RKO (cell line): ENCODE data around the gene RAPGEF1.

ENCODE experiments used
- DNase-seq: peaks from one replicate; pipeline ENCODE4 v3.0.0-alpha.2; 2016; ENCODE audit warnings: low spot score

RAPGEF1 gene

GRCh38 chr9:131704988-131705387 is 34.9 kb downstream of the RAPGEF1 start:
- no peak for DNase-seq

GRCh38 chr9:131704141-131704983 is 35.5 kb downstream of the RAPGEF1 start:
- no peak for DNase-seq

- no peak for DNase-seq
These were observed 36.2 kb downstream of the RAPGEF1 start for GRCh38 chr9:131703697-131704096.

- DNase-seq: no peak
These were observed 37.0 kb downstream of the RAPGEF1 start for GRCh38 chr9:131702911-131703310.

GRCh38 chr9:131701789-131702337 is 38.0 kb downstream of the RAPGEF1 start:
- no peak for DNase-seq

- DNase-seq: no peak
These were observed 38.5 kb downstream of the RAPGEF1 start for GRCh38 chr9:131701436-131701781.

- DNase-seq: no peak
These were observed 39.0 kb downstream of the RAPGEF1 start for GRCh38 chr9:131700765-131701435.

- no peak for DNase-seq
These were observed 39.8 kb downstream of the RAPGEF1 start for GRCh38 chr9:131700076-131700475.

GRCh38 chr9:131698618-131698985 is 41.3 kb downstream of the RAPGEF1 start:
- DNase-seq: no peak

- no peak for DNase-seq
These were observed 41.8 kb downstream of the RAPGEF1 start for GRCh38 chr9:131697908-131698617.

GRCh38 chr9:131697097-131697496 is 42.8 kb downstream of the RAPGEF1 start:
- DNase-seq: no peak

GRCh38 chr9:131695836-131696460 is 43.9 kb downstream of the RAPGEF1 start:
- no peak for DNase-seq

- DNase-seq: no peak
These were observed 44.5 kb downstream of the RAPGEF1 start for GRCh38 chr9:131695366-131695765.

- DNase-seq: no peak
These were observed 46.0 kb downstream of the RAPGEF1 start for GRCh38 chr9:131693651-131694597.

GRCh38 chr9:131692612-131693562 is 47.0 kb downstream of the RAPGEF1 start:
- DNase-seq: no peak

GRCh38 chr9:131691969-131692611 is 47.8 kb downstream of the RAPGEF1 start:
- no peak for DNase-seq

GRCh38 chr9:131690941-131691573 is 48.8 kb downstream of the RAPGEF1 start:
- DNase-seq: no peak

- no peak for DNase-seq
These were observed 49.4 kb downstream of the RAPGEF1 start for GRCh38 chr9:131690462-131690861.

GRCh38 chr9:131688377-131688776 is 51.5 kb downstream of the RAPGEF1 start:
- no peak for DNase-seq
